Fibroblast of lung (primary cell): Measurements from ENCODE around the gene CX3CR1. TPM values are rescaled to one million over a fixed set of nuclear protein-coding genes. Genes with fewer than 3 reads are reported as not detected.
"Not testable (repeated sequence)": the region's sequence is repeated elsewhere in the genome, so short reads cannot be mapped to it uniquely, and the experiment has no call there.

Source experiments
- DNase-seq, 2 donors: peaks; one replicate each; pipeline versions ENCODE4 v3.0.0 to v3.0.0-alpha.2; 2010; ENCODE audit warnings: low read depth in 2 of 2
- H2AFZ ChIP-seq: 2 replicates; pipeline ENCODE4 v1.5.1; 2012; ENCODE audit warnings: low read length, control low read depth, inconsistent platforms
- H3K27ac ChIP-seq: 2 replicates; pipeline ENCODE4 v1.5.1; 2011; ENCODE audit warnings: low read length, control low read depth; ENCODE audit not compliant: insufficient read depth
- H3K27me3 ChIP-seq: 2 replicates; pipeline ENCODE4 v1.5.1; 2011; ENCODE audit warnings: mild to moderate bottlenecking, low read length; ENCODE audit not compliant: control insufficient read depth, insufficient read depth
- H3K36me3 ChIP-seq: 2 replicates; pipeline ENCODE4 v1.5.1; 2011; ENCODE audit warnings: low read length; ENCODE audit not compliant: control insufficient read depth, insufficient read depth
- H3K4me1 ChIP-seq: 2 replicates; pipeline ENCODE4 v1.5.1; 2011; ENCODE audit warnings: low read length; ENCODE audit not compliant: control insufficient read depth, insufficient read depth; ENCODE audit errors: extremely low read depth
- H3K4me2 ChIP-seq: 2 replicates; pipeline ENCODE4 v1.5.1; 2011; ENCODE audit warnings: low read length, control low read depth; ENCODE audit not compliant: insufficient read depth; ENCODE audit errors: extremely low read depth
- H3K4me3 ChIP-seq, 4 experiments: fragments of 200-600 bp in 1 of 4; sonication (generic) in 1 of 4; replicated peaks in 1 of 4; 2 replicates each; pipeline ENCODE4 v1.5.1; 2011 to 2016; ENCODE audit warnings: low read length in 4 of 4, low read depth in 3 of 4, mild to moderate bottlenecking in 3 of 4, control low read depth in 2 of 4, inconsistent platforms in 1 of 4, mixed read lengths in 1 of 4; ENCODE audit not compliant: insufficient read depth in 1 of 4; ENCODE audit errors: control extremely low read depth in 1 of 4
- H3K79me2 ChIP-seq: 2 replicates; pipeline ENCODE4 v1.5.1; 2012; ENCODE audit warnings: mild to moderate bottlenecking, low read length, inconsistent platforms; ENCODE audit not compliant: control insufficient read depth, insufficient read depth
- H3K9ac ChIP-seq: 2 replicates; pipeline ENCODE4 v1.5.1; 2011; ENCODE audit warnings: mild to moderate bottlenecking, low read length, control low read depth; ENCODE audit not compliant: insufficient read depth
- H3K9me3 ChIP-seq: 2 replicates; pipeline ENCODE4 v1.5.1; 2012; ENCODE audit warnings: low read depth, low read length; ENCODE audit not compliant: control insufficient read depth, insufficient read depth
- H4K20me1 ChIP-seq: 2 replicates; pipeline ENCODE4 v1.5.1; 2011; ENCODE audit warnings: low read length; ENCODE audit not compliant: control insufficient read depth, insufficient read depth; ENCODE audit errors: extremely low read depth
- CTCF ChIP-seq, 2 donors: IDR thresholded peaks in 1 of 2; conservative IDR thresholded peaks in 1 of 2; 1 replicate in 1 of 2; 2 replicates in 1 of 2; pipeline ENCODE4 v1.5.1; 2011 to 2012; ENCODE audit warnings: low read length in 2 of 2, control low read depth in 1 of 2, inconsistent platforms in 1 of 2, low read depth in 1 of 2, mild to moderate bottlenecking in 1 of 2
- EZH2 ChIP-seq: IDR thresholded peaks from 2 replicates; pipeline ENCODE4 v1.5.1; 2012; ENCODE audit warnings: low read length, control low read depth, mild to moderate bottlenecking; ENCODE audit errors: missing control alignments
- polyA plus RNA-seq, 2 donors: library from polyadenylated mRNA; depleted of rRNA in 1 of 2; stranded (reverse) in 1 of 2; unstranded in 1 of 2; fragments of >200 nt; gene quantifications; 2 replicates each; pipeline ENCODE4 v1.2.1, GENCODE V29; 2011 to 2012; ENCODE audit warnings: missing spikeins in 1 of 2
- total RNA-seq: library from RNA; depleted of rRNA; stranded (reverse); fragments of >200 nt; gene quantifications from 2 replicates; pipeline ENCODE4 v1.2.1, GENCODE V29; 2014

CX3CR1 gene
- total and polyA plus RNA-seq, 2 donors (not counting 1 experiment from before 2014, with no cell fraction given) = under 0.01 TPM; not detected in 1

- no peaks in the 10 kb centered on the region for H3K9me3 ChIP-seq
- no peak overlapping the region for H2AFZ ChIP-seq
- H3K27ac ChIP-seq = no peak overlapping the region
- no peaks in the 10 kb centered on the region for H3K36me3 ChIP-seq
- DNase-seq = no peak
- H3K4me3 ChIP-seq = no peak overlapping the region
- H4K20me1 ChIP-seq = no peaks in the 10 kb centered on the region
- H3K4me2 ChIP-seq = no peak overlapping the region
- no peaks in the 10 kb centered on the region for H3K79me2 ChIP-seq
- TF ChIP-seq CTCF (conservative IDR thresholded peaks at IDR 0.05 in 1 of 2, IDR thresholded peaks at IDR 0.05 in 1 of 2; ENCODE audit: low read depth in 1 of 2, low read length in 2 of 2) = no peak
- H3K27me3 ChIP-seq = no peaks in the 10 kb centered on the region
- no peak overlapping the region for H3K9ac ChIP-seq
- no peaks in the 10 kb centered on the region for H3K4me1 ChIP-seq
Measured at GRCh38 chr3:39322936-39323335, 43.1 kb upstream of the CX3CR1 start.

- H3K27me3 ChIP-seq, H3K79me2 ChIP-seq, H3K4me2 ChIP-seq, H3K4me3 ChIP-seq, H3K27ac ChIP-seq, DNase-seq, H3K4me1 ChIP-seq, H3K9me3 ChIP-seq, H3K9ac ChIP-seq, H2AFZ ChIP-seq, H3K36me3 ChIP-seq, H4K20me1 ChIP-seq: not testable (repeated sequence)
Measured at GRCh38 chr3:39322209-39322715, 42.4 kb upstream of the CX3CR1 start.

GRCh38 chr3:39321574-39321983, 41.7 kb upstream of the CX3CR1 start:
- not testable (repeated sequence) for H2AFZ ChIP-seq, H3K9ac ChIP-seq, H3K4me3 ChIP-seq, H3K27me3 ChIP-seq, H3K4me1 ChIP-seq, H3K27ac ChIP-seq, H3K4me2 ChIP-seq, H4K20me1 ChIP-seq, DNase-seq, H3K9me3 ChIP-seq, H3K36me3 ChIP-seq, H3K79me2 ChIP-seq

GRCh38 chr3:39319249-39319648, 39.4 kb upstream of the CX3CR1 start:
- Histone ChIP-seq H3K79me2 (no peaks in the 10 kb centered on the region), H3K4me2 (no peak overlapping the region), H3K27me3 (no peaks in the 10 kb centered on the region), H3K4me3 (no peak overlapping the region), H3K36me3 (no peaks in the 10 kb centered on the region), H3K27ac (no peak overlapping the region), H4K20me1 (no peaks in the 10 kb centered on the region), H3K9me3 (no peaks in the 10 kb centered on the region), H3K4me1 (no peaks in the 10 kb centered on the region), H3K9ac (no peak overlapping the region), H2AFZ (no peak overlapping the region)
- no peak for DNase-seq
- TF ChIP-seq CTCF (conservative IDR thresholded peaks at IDR 0.05 in 1 of 2, IDR thresholded peaks at IDR 0.05 in 1 of 2; ENCODE audit: low read depth in 1 of 2, low read length in 2 of 2) (no peak), EZH2 (no peak)
